ENCODE results near the gene USP34. TPM values are rescaled to one million over a fixed set of nuclear protein-coding genes. Genes with fewer than 3 reads are reported as not detected.

Gene USP34
- total RNA-seq, 1 experiment from 2014 or later, result 101 TPM

DNA sequence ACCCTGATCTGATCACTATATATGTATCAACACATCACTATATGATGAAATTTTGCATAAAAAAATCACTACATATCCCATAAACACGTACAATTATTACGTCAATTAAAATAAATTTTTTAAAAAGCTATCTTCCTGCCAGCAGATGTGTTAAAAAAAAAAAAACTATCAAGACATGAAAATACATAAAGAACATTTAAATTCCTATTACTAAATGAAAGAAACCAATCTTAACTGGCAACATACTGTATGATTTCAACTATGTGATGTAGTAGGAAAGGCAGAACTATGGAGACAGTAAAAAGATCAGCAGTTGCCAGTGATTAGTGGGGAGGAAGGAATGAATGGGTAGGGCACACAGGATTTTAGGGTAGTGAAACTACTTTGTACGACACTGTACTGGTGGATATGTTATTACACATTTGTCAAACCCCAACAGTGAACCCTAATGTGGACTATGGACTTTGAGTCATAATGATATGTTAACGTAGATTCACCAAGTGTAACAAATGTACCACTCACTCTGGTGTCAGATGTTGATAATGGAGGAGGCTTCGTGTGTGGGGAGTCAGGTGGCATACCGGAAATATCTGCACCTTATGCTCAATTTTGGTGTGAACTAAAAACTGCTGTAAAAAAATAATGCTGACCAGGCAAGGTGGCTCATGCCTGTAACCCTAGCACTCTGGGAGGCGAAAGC is 27.4 kb downstream of the USP34 start:
- intact Hi-C loops (cut with micrococcal nuclease), result no loop called here
- H3K27me3 Mint-ChIP-seq (ENCODE audit: insufficient read depth, unreplicated experiment), result no peaks in the 10 kb centered on the region
- POLR2A ChIA-PET, result interaction anchor here (0.6 kb wide), 1 partner anchor 177 kb away, joined by 4 read pairs; no protein-coding TSS in a partner anchor
- H3K4me3 Mint-ChIP-seq (ENCODE audit: unreplicated experiment), result no peak overlapping the region
- H3K9me3 Mint-ChIP-seq (ENCODE audit: unreplicated experiment), result peaks cover 8% of the 10 kb centered on the region
- TF ChIP-seq, protein P1, sequence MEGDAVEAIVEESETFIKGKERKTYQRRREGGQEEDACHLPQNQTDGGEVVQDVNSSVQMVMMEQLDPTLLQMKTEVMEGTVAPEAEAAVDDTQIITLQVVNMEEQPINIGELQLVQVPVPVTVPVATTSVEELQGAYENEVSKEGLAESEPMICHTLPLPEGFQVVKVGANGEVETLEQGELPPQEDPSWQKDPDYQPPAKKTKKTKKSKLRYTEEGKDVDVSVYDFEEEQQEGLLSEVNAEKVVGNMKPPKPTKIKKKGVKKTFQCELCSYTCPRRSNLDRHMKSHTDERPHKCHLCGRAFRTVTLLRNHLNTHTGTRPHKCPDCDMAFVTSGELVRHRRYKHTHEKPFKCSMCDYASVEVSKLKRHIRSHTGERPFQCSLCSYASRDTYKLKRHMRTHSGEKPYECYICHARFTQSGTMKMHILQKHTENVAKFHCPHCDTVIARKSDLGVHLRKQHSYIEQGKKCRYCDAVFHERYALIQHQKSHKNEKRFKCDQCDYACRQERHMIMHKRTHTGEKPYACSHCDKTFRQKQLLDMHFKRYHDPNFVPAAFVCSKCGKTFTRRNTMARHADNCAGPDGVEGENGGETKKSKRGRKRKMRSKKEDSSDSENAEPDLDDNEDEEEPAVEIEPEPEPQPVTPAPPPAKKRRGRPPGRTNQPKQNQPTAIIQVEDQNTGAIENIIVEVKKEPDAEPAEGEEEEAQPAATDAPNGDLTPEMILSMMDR (IDR thresholded peaks at IDR 0.05; ENCODE audit: unreplicated experiment), result no peak
- peaks cover 25% of the 10 kb centered on the region for H3K4me1 Mint-ChIP-seq (ENCODE audit: insufficient read depth, unreplicated experiment)
- BruUV-seq (replicated peaks), result no TSS peak
- CTCF ChIA-PET, result interaction anchor here (0.7 to 1.2 kb wide), 2 partner anchors 24 to 799 kb away, joined by 3 to 4 read pairs; no protein-coding TSS in a partner anchor
- no peak for DNase-seq (ENCODE audit: unreplicated experiment)
- no peak overlapping the region for H3K27ac Mint-ChIP-seq (ENCODE audit: low read depth, unreplicated experiment)
- peaks cover 18% of the 10 kb centered on the region for H3K36me3 Mint-ChIP-seq (ENCODE audit: insufficient read depth, unreplicated experiment)

DNA sequence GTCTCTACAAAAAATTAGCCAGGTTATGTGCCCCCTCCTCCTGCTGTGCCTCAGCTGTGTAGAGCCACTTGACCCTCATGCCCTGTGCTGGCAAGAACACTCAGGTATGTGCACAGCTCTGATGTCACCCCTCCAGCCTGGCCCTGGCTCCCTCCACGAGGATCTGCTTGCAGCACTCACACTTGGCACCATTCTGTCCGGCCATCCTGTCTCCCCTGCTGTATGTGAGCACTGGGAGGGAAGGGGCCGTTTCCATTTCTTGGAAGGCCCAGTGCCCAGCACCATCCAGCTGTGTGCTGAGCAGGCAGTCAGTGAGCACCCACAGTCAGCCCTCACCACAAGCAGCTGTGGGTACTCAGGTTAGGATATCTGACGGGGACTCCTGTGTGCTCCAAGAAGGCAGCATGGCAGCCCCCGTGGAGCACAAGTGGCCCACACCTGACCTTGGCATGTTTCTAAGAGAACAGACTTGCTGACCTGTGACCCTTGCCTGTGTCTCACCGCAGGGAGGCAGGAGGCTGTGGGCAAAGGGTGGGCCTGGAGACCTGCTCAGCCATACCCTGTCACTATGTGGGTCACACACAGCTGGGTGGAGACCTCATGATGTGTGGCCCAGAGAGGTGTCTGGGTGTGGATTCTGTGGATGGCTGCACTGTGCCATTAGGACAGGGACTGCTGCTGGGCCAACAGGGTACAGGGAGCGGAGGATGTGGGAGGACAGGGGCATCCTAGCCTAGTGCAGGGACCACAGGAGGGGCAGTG is 31.5 kb downstream of the USP34 start:
- H3K27me3 Mint-ChIP-seq (ENCODE audit: insufficient read depth, unreplicated experiment), result no peaks in the 10 kb centered on the region
- ChIA-PET POLR2A (interaction anchor here (0.6 to 1.5 kb wide), 2 partner anchors 20 to 38 kb away, joined by 5 to 8 read pairs; no protein-coding TSS in a partner anchor), CTCF (interaction anchor here (0.7 to 1.7 kb wide), 2 partner anchors 12 to 149 kb away, joined by 3 to 6 read pairs; no protein-coding TSS in a partner anchor)
- peaks cover 45% of the 10 kb centered on the region for H3K4me1 Mint-ChIP-seq (ENCODE audit: insufficient read depth, unreplicated experiment)
- intact Hi-C loops (cut with micrococcal nuclease), result no loop called here
- no peak for DNase-seq (ENCODE audit: unreplicated experiment)
- H3K9me3 Mint-ChIP-seq (ENCODE audit: unreplicated experiment), result peaks cover 6% of the 10 kb centered on the region
- no peak overlapping the region for H3K27ac Mint-ChIP-seq (ENCODE audit: low read depth, unreplicated experiment)
- H3K36me3 Mint-ChIP-seq (ENCODE audit: insufficient read depth, unreplicated experiment), result peaks cover 17% of the 10 kb centered on the region
- TF ChIP-seq, protein P1 (IDR thresholded peaks at IDR 0.05; ENCODE audit: unreplicated experiment), result no peak
- BruUV-seq (replicated peaks), result no TSS peak
- no peak overlapping the region for H3K4me3 Mint-ChIP-seq (ENCODE audit: unreplicated experiment)

DNA sequence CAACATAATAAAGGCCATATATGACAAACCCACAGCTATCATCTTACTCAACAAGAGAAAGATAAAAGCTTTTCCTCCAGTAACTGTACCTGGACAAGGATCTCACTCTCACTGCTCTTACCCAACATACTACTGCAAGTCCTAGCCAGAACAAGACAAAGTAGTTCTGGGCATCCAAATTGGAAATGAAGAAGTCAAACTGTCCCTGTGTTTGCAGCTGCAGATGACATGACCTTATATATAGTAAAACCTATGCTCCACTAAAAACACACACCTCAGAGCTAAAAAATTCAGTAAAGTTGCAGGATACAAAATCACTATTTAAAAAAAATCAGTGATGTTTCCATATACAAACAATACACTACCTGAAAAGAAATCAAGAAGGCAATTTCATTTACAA is 32.2 kb downstream of the USP34 start:
- TF ChIP-seq, protein P1 (IDR thresholded peaks at IDR 0.05; ENCODE audit: unreplicated experiment), result no peak
- BruUV-seq (replicated peaks), result no TSS peak
- Mint-ChIP-seq H3K36me3 (ENCODE audit: insufficient read depth, unreplicated experiment) (peaks cover 11% of the 10 kb centered on the region), H3K27me3 (ENCODE audit: insufficient read depth, unreplicated experiment) (no peaks in the 10 kb centered on the region), H3K4me1 (ENCODE audit: insufficient read depth, unreplicated experiment) (peaks cover 47% of the 10 kb centered on the region), H3K4me3 (ENCODE audit: unreplicated experiment) (no peak overlapping the region), H3K27ac (ENCODE audit: low read depth, unreplicated experiment) (no peak overlapping the region), H3K9me3 (ENCODE audit: unreplicated experiment) (no peaks in the 10 kb centered on the region)
- ChIA-PET POLR2A (interaction anchor here (0.5 to 1.5 kb wide), 4 partner anchors 11 to 546 kb away, joined by 3 to 8 read pairs (median 3); no protein-coding TSS in a partner anchor), CTCF (interaction anchor here (0.7 to 1.7 kb wide), 2 partner anchors 11 to 150 kb away, joined by 3 to 6 read pairs; no protein-coding TSS in a partner anchor)
- intact Hi-C loops (cut with micrococcal nuclease), result no loop called here
- DNase-seq (ENCODE audit: unreplicated experiment), result no peak

DNA sequence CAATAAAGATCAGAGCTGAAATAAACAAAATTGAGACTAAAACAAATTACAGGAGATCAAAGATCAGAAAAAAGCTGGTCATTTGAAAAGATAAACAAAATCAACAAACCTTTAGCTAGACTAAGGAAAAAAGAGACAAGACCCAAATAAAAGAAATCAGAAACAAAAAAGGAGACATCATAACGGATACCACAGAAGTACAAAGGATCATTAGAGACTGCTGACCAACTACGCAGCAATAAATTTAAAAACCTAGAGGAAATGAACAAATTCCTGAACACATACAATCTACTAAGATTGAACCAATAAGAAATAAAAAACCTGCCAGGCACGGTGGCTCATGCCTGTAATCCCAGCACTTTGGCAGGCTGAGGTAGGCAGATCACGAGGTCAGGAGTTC is 33.7 kb downstream of the USP34 start:
- peaks cover 4% of the 10 kb centered on the region for H3K36me3 Mint-ChIP-seq (ENCODE audit: insufficient read depth, unreplicated experiment)
- DNase-seq (ENCODE audit: unreplicated experiment), result no peak
- peaks cover 55% of the 10 kb centered on the region for H3K4me1 Mint-ChIP-seq (ENCODE audit: insufficient read depth, unreplicated experiment)
- CTCF ChIA-PET, result no interaction called here
- no peaks in the 10 kb centered on the region for H3K9me3 Mint-ChIP-seq (ENCODE audit: unreplicated experiment)
- BruUV-seq (replicated peaks), result no TSS peak
- no peaks in the 10 kb centered on the region for H3K27me3 Mint-ChIP-seq (ENCODE audit: insufficient read depth, unreplicated experiment)
- TF ChIP-seq, protein P1 (IDR thresholded peaks at IDR 0.05; ENCODE audit: unreplicated experiment), result no peak
- POLR2A ChIA-PET, result interaction anchor here (0.6 to 1.9 kb wide), 2 partner anchors 16 to 18 kb away, joined by 3 to 5 read pairs; no protein-coding TSS in a partner anchor
- intact Hi-C loops (cut with micrococcal nuclease), result no loop called here
- H3K27ac Mint-ChIP-seq (ENCODE audit: low read depth, unreplicated experiment), result no peak overlapping the region
- H3K4me3 Mint-ChIP-seq (ENCODE audit: unreplicated experiment), result no peak overlapping the region

Data from MCF 10A (cell line).